Muscle layer of colon (tissue), 2 donors: ENCODE measurements around the gene TMC1.
"Not testable (repeated sequence)": the region's sequence is repeated elsewhere in the genome, so short reads cannot be mapped to it uniquely, and the experiment has no call there.

Experiments used
- H3K27ac ChIP-seq: one replicate; pipeline ENCODE4 v1.7.0; 2013; ENCODE audit warnings: low read depth, mild to moderate bottlenecking, low read length, moderate library complexity
- H3K27me3 ChIP-seq, 2 donors: one replicate each; pipeline ENCODE4 v1.7.0; 2013; ENCODE audit warnings: low read length in 2 of 2, mild to moderate bottlenecking in 2 of 2; ENCODE audit not compliant: insufficient read depth in 2 of 2, control insufficient read depth in 1 of 2
- H3K36me3 ChIP-seq: one replicate; pipeline ENCODE4 v1.7.0; 2013; ENCODE audit warnings: mild to moderate bottlenecking, low read length; ENCODE audit not compliant: insufficient read depth
- H3K4me1 ChIP-seq: one replicate; pipeline ENCODE4 v1.7.0; 2013; ENCODE audit warnings: mild to moderate bottlenecking, low read length; ENCODE audit not compliant: insufficient read depth
- H3K4me3 ChIP-seq, 2 donors: one replicate each; pipeline ENCODE4 v1.7.0; 2013; ENCODE audit warnings: low read length in 2 of 2, low read depth in 1 of 2, mild to moderate bottlenecking in 1 of 2, moderate library complexity in 1 of 2
- H3K9ac ChIP-seq: one replicate; pipeline ENCODE4 v1.7.0; 2013; ENCODE audit warnings: low read length
- H3K9me3 ChIP-seq: one replicate; pipeline ENCODE4 v1.7.0; 2013; ENCODE audit warnings: mild to moderate bottlenecking, low read length
- donor health status: abdominal sarcoma.
- donor health status: Adenocarcinoma of cecum.

The TMC1 gene

DNA sequence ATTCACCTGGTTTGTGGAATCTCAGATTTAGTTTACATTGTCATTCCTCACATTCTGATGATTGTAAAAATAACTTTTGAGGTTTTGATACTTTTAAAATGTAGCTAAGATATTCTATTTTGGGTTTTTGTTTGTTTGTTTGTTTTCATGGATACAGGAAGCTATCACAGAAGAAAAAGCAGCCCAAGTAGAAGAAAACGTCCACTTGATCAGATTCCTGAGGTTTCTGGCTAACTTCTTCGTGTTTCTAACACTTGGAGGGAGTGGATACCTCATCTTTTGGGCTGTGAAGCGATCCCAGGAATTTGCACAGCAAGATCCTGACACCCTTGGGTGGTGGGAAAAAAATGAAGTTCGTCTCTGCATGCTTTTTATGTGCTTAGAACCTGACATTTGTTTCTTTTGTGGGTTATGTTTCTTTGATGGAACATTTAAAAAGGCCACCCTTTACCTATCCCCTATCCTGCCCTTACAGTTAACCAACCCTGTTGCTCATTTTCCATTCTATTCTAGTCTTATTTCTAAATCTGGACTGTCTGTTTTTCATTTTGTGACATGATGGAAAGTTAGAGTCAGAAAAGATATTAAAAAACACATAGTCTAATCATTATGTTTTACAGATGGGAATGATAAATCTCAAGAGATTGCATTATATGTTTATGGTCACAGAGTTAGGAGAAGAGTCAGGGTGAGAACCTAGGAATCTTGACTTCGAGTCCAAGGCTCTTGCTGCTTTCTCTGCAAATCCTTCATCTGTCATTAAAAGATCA lies 267.7 kb downstream of the TMC1 start:
- H3K4me3 ChIP-seq: no peak overlapping the region
- H3K27ac ChIP-seq: no peak overlapping the region
- H3K27me3 ChIP-seq: no peaks in the 10 kb centered on the region
- H3K9ac ChIP-seq: no peak overlapping the region
- no peaks in the 10 kb centered on the region for H3K36me3 ChIP-seq
- no peaks in the 10 kb centered on the region for H3K4me1 ChIP-seq
- H3K9me3 ChIP-seq: no peaks in the 10 kb centered on the region

DNA sequence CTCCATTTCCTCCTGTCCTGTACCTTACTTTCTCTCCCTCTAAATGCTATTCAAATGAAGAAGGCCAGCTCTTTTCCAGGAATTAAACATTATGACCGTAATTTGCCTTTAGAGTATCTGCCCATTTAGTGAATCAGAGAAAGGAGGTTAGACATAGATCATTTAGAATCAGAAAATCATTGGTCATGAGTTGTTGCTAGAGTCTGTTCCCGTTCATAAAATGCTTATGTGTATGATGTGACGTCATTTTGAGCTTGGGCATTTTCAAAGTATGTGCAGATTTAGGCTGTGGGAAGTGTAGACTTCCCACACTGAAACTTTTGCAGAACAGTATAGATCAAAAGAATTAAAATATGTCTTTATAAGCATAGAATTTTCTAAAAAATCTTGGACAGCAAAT lies 268.5 kb downstream of the TMC1 start:
- Histone ChIP-seq H3K4me1 (no peaks in the 10 kb centered on the region), H3K4me3 (no peak overlapping the region), H3K36me3 (no peaks in the 10 kb centered on the region), H3K9me3 (no peaks in the 10 kb centered on the region), H3K9ac (no peak overlapping the region), H3K27ac (no peak overlapping the region), H3K27me3 (no peaks in the 10 kb centered on the region)

DNA sequence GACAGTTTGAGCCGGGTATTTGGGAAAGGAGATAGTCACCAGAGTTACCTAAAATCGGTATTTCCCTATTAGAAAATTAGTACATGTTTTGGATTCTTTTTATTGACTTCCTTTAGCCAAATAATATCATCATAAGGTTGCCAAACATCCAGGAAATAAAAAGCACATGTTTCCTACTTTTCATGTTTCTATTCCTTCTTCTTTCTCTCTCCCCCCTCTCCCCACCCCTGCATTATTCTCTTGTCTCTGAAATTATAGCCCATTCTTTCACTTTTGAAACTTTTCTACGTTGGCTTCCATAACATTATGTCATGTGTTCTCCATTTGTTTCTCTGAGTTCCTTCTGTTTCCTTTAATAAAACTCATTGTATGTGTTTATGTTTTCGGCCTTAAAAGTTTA lies 269.6 kb downstream of the TMC1 start:
- no peaks in the 10 kb centered on the region for H3K27me3 ChIP-seq
- H3K4me3 ChIP-seq: no peak overlapping the region
- H3K4me1 ChIP-seq: no peaks in the 10 kb centered on the region

DNA sequence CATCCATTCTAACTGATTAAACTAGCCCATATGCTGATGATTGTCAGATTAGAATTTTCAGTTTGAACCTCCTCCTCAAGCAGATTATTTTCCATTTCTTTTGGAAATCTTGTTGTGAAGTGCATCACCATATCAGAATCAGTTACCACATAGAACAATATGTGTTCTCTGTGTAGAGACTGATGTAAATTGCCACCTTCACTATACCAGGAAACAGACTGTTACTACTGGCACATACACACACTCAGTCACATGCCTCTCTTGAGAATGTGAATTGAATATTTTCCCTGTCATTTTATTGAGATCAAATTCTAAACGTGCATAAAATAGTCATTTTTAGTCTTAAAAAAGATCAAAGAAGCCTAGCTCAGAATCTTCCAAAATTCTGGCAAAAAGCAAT lies 270.0 kb downstream of the TMC1 start:
- no peaks in the 10 kb centered on the region for H3K27me3 ChIP-seq
- H3K4me3 ChIP-seq: no peak overlapping the region
- H3K36me3 ChIP-seq: no peaks in the 10 kb centered on the region
- H3K27ac ChIP-seq: no peak overlapping the region
- no peaks in the 10 kb centered on the region for H3K4me1 ChIP-seq
- no peak overlapping the region for H3K9ac ChIP-seq
- H3K9me3 ChIP-seq: no peaks in the 10 kb centered on the region

More for the DNA sequence above, 269.6 kb downstream of the TMC1 start:
- Histone ChIP-seq H3K9me3 (no peaks in the 10 kb centered on the region), H3K36me3 (no peaks in the 10 kb centered on the region), H3K27ac (no peak overlapping the region), H3K9ac (no peak overlapping the region)

DNA sequence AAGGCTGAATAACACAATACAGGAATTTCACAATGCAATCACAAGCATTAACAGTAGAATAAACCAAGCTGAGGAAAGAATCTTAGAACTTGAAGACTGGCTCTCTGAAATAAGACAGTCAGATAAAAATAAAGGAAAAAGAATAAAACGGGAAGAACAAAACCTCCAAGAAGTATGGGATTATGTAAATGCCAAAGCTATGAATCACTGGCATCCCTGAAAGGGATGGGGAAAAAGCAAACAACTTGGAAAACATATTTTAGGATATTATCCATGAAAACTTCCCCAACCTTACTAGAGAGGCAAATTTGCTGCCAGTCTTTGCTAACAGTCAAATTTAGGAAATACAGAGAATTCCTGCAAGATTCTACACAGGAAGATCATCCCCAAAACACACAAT lies 273.5 kb downstream of the TMC1 start:
- H3K36me3 ChIP-seq: no peaks in the 10 kb centered on the region
- H3K4me1 ChIP-seq: no peaks in the 10 kb centered on the region
- H3K4me3 ChIP-seq: no peak overlapping the region
- no peak overlapping the region for H3K9ac ChIP-seq
- H3K27me3 ChIP-seq: no peaks in the 10 kb centered on the region
- H3K27ac ChIP-seq: no peak overlapping the region
- H3K9me3 ChIP-seq: no peaks in the 10 kb centered on the region

DNA sequence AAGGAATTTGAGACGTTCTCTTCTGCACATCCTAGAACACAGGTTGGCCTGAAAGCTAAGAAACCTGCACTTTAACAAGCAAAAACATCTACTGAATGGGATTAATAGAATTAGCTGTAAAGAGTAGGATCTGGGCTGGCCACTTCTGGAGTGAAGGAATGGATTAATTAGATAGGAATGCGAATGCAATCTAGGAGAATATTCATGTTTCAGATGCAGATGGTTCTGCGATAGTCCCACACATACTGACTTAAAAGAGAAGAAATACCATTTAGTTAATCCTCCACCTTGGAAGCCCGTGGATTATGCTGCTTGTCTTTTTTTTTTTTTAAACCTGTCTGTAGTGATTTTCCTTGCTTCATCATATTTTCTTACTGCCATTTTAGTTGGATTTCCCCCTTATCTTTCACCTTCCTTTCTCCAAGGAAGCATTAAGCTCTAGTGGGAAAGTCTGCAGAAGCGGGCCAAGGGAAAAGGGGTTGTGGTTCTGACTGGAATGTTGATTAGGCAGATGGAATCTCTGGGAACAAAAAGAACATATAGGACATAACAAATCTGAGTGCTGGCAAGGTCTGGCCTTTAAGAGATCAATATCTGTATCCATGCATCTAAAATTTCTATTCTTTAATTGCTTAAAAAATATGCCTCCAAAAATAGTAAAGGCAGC lies 279.1 kb downstream of the TMC1 start:
- no peaks in the 10 kb centered on the region for H3K9me3 ChIP-seq
- H3K27ac ChIP-seq: no peak overlapping the region
- no peaks in the 10 kb centered on the region for H3K36me3 ChIP-seq
- H3K4me3 ChIP-seq: no peak overlapping the region
- no peaks in the 10 kb centered on the region for H3K4me1 ChIP-seq
- no peaks in the 10 kb centered on the region for H3K27me3 ChIP-seq
- H3K9ac ChIP-seq: no peak overlapping the region

DNA sequence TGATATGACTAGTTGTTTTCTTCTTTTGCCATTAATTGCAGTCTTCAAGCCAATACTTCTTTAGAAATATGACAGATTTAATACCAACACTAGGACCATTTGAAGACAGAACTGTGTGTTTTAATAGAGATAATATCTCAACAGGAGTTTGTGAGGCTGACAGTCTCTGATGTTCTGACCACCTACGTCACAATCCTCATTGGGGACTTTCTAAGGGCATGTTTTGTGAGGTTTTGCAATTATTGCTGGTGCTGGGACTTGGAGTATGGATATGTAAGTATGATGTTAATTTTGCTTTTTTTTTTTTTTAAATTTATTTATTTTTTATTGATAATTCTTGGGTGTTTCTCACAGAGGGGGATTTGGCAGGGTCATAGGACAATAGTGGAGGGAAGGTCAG lies 283.8 kb downstream of the TMC1 start:
- no peak overlapping the region for H3K27ac ChIP-seq
- no peaks in the 10 kb centered on the region for H3K36me3 ChIP-seq
- no peak overlapping the region for H3K9ac ChIP-seq
- no peak overlapping the region for H3K4me3 ChIP-seq
- H3K9me3 ChIP-seq: no peaks in the 10 kb centered on the region
- no peaks in the 10 kb centered on the region for H3K27me3 ChIP-seq
- no peaks in the 10 kb centered on the region for H3K4me1 ChIP-seq

DNA sequence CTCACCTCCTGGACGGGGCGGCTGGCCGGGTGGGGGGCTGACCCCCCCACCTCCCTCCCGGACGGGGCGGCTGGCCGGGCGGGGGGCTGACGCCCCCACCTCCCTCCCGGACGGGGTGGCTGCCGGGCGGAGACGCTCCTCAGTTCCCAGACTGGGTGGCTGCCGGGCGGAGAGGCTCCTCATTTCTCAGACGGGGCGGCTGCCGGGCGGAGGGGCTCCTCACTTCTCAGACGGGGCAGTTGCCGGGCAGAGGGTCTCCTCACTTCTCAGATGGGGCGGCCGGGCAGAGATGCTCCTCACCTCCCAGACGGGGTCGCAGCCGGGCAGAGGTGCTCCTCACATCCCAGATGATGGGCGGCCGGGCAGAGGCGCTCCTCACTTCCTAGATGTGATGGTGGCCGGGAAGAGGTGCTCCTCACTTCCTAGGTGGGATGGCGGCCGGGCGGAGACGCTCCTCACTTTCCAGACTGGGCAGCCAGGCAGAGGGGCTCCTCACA lies 285.0 kb downstream of the TMC1 start:
- H3K27me3 ChIP-seq, H3K27ac ChIP-seq, H3K36me3 ChIP-seq, H3K4me3 ChIP-seq, H3K9ac ChIP-seq, H3K9me3 ChIP-seq, H3K4me1 ChIP-seq: not testable (repeated sequence)

DNA sequence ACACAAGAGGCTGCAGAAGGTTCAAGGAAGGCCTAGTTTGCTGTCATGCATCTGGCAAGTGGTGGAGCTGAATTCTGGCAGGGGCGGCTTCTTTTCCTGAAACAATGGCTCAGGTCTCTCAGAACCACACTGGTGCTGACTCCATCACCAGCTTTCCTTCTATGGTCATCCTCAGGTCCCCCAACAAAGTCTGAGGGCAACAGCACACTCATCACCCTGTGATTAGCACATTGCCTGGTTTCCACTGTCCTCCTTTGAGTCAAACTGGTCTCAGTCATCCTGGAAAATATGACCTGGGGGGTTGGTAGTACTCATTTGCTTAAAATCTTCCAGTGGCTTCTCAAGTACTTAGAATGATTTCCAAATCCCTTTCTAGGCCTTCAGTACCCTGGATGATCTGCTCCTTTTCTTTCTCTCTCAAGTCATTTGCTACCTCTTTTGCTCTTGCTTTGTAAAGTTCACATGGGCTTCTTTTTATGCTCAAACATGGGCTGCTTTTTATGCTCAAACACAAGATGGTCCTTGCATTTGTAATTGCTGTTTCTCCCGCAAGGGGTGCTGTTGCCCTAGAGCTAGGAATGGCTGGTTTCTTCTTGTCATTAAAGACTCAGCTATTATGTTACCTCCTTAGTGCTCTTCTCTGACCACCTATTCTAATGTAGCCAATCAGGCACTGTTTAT lies 286.5 kb downstream of the TMC1 start:
- Histone ChIP-seq H3K9me3 (no peaks in the 10 kb centered on the region), H3K27ac (no peak overlapping the region), H3K4me1 (no peaks in the 10 kb centered on the region), H3K4me3 (no peak overlapping the region), H3K27me3 (no peaks in the 10 kb centered on the region), H3K36me3 (no peaks in the 10 kb centered on the region), H3K9ac (no peak overlapping the region)

DNA sequence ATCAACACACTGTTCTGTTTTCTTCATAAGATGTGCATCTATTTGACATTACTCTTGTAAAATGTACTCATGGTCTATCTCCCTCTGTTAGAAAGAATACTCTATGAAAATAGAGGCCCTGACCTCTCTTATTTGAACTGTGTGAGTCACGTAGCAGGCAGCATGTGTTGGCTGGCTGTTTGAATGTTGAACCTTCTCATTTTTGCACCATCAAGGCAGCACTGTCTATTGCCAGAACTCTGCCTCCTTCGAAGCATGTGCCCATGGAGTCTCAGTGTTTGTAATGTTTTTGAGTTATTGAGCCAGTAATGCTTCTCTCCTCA lies 287.0 kb downstream of the TMC1 start:
- H3K4me1 ChIP-seq: no peaks in the 10 kb centered on the region
- H3K36me3 ChIP-seq: no peaks in the 10 kb centered on the region
- no peak overlapping the region for H3K9ac ChIP-seq
- H3K27ac ChIP-seq: no peak overlapping the region
- H3K9me3 ChIP-seq: no peaks in the 10 kb centered on the region
- H3K27me3 ChIP-seq: no peaks in the 10 kb centered on the region
- no peak overlapping the region for H3K4me3 ChIP-seq

DNA sequence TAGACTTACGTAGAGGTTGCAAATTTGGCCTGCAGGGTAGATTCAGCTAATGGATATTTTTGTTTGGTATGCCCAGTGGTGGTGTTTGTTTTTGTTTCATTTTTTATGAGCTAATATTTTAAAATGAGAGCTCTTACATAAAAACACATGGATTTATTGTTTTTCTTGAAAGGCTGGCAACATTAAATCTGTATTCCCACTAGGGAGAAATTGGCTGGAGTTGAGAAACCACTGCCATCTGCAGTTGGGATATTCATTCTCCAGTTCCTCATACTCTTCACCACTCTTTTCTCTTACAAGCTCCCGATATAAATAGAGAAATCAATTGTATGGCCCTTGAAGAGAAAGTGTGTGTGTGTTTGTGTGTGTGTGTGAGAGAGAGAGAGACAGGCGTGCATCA lies 288.2 kb downstream of the TMC1 start:
- Histone ChIP-seq H3K9me3 (no peaks in the 10 kb centered on the region), H3K27me3 (no peaks in the 10 kb centered on the region), H3K27ac (no peak overlapping the region), H3K9ac (no peak overlapping the region), H3K4me3 (no peak overlapping the region), H3K4me1 (no peaks in the 10 kb centered on the region), H3K36me3 (no peaks in the 10 kb centered on the region)
